Stimulated activated CD4-positive, alpha-beta T cell treated with anti-CD3 and anti-CD28 coated beads, TNF-alpha, amount 100 ng/mL, for 24 hours (primary cell): Measurements from ENCODE around the gene DSC3.
"Not testable (repeated sequence)": the region's sequence is repeated elsewhere in the genome, so short reads cannot be mapped to it uniquely, and the experiment has no call there.

Experiments used
- DNase-seq, 3 experiments: peaks; one replicate each; pipeline ENCODE4 v3.0.0-alpha.2; 2020; ENCODE audit warnings: low read depth in 3 of 3

Gene DSC3

GRCh38 chr18:31041271-31042083, 1.1 kb downstream of the DSC3 start:
- DNase-seq = no peak

GRCh38 chr18:31040686-31041270, 1.8 kb downstream of the DSC3 start:
- DNase-seq = no peak

GRCh38 chr18:31039426-31039825, 3.1 kb downstream of the DSC3 start:
- no peak for DNase-seq

- not testable (repeated sequence) for DNase-seq
Measured at GRCh38 chr18:31037686-31038085, 4.9 kb downstream of the DSC3 start.

- DNase-seq = no peak
Measured at GRCh38 chr18:31034541-31034940, 8.0 kb downstream of the DSC3 start.

GRCh38 chr18:31030574-31031278, 11.8 kb downstream of the DSC3 start:
- DNase-seq = no peak

- no peak for DNase-seq
Measured at GRCh38 chr18:31015715-31016434, 26.7 kb downstream of the DSC3 start.

- not testable (repeated sequence) for DNase-seq
Measured at GRCh38 chr18:31011455-31011854, 31.1 kb downstream of the DSC3 start.

GRCh38 chr18:31010601-31011000, 31.9 kb downstream of the DSC3 start:
- no peak for DNase-seq

GRCh38 chr18:30999887-31000628, 42.5 kb downstream of the DSC3 start:
- no peak for DNase-seq

GRCh38 chr18:30999186-30999585, 43.4 kb downstream of the DSC3 start:
- DNase-seq = no peak

- DNase-seq = no peak
Measured at GRCh38 chr18:30997223-30997622, 45.3 kb downstream of the DSC3 start.

- DNase-seq = no peak
Measured at GRCh38 chr18:30992231-30992630, 50.3 kb downstream of the DSC3 start.

- DNase-seq = no peak
Measured at GRCh38 chr18:30991397-30991796, 51.1 kb downstream of the DSC3 start.

GRCh38 chr18:30989141-30989540, 53.4 kb downstream of the DSC3 start:
- no peak for DNase-seq

GRCh38 chr18:30988440-30988839, 54.1 kb downstream of the DSC3 start:
- no peak for DNase-seq

- DNase-seq = no peak
Measured at GRCh38 chr18:30987467-30988241, 54.9 kb downstream of the DSC3 start.

GRCh38 chr18:30985753-30986152, 56.8 kb downstream of the DSC3 start:
- no peak for DNase-seq

- DNase-seq = no peak
Measured at GRCh38 chr18:30982285-30982992, 60.1 kb downstream of the DSC3 start.

GRCh38 chr18:30978091-30978490, 64.5 kb downstream of the DSC3 start:
- not testable (repeated sequence) for DNase-seq
